ENCODE measurements around the gene ARL15.

DNA sequence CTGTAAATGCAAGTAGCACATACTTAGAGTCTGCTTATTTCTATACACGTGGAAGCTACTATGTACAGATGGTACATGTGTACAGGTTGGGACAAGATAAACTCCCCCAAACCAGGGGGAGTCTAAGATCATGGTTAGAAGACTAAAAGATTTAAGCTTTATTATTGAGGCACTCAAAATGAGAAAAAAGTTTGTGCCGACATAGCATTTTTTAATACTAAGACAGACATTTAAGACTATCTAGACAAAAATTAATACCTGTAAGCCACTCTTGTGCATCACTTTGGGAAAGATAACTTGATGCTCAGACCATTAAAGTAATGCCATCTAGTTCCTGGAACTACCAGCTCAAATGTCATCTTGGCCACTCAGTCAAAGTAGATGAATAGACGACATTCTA is 279.4 kb downstream of the ARL15 start:
- TF ChIP-seq POLR2A (IDR thresholded peaks at IDR 0.05) (no peak), CTCF (IDR thresholded peaks at IDR 0.05) (no peak), EP300 (IDR thresholded peaks at IDR 0.05) (no peak), POLR2AphosphoS5 (IDR thresholded peaks at IDR 0.05) (no peak)

All from upper lobe of left lung (tissue), 4 donors.